Prostate gland (tissue), 2 donors: ENCODE results near the gene TGFB2.

Source experiments
- CTCF ChIP-seq, 4 experiments: fragments of 200-600 bp in 2 of 4; fragments of 450-650 bp in 2 of 4; sonication (generic) in 2 of 4; IDR thresholded peaks; 1 replicate in 3 of 4; 2 replicates in 1 of 4; pipeline ENCODE4 v1.5.1; 2016 to 2019; ENCODE audit warnings: antibody characterized with exemption in 4 of 4, mild to moderate bottlenecking in 2 of 4, moderate library complexity in 2 of 4
- POLR2A ChIP-seq: fragments of 450-650 bp; IDR thresholded peaks from one replicate; pipeline ENCODE4 v1.6.1; 2016; ENCODE audit warnings: antibody characterized with exemption, mild to moderate bottlenecking
- POLR2AphosphoS5 ChIP-seq: sonication (generic); formaldehyde crosslinking; IDR thresholded peaks from one replicate; pipeline ENCODE4 v1.6.1; 2017; ENCODE audit warnings: antibody characterized with exemption

GRCh38 chr1:218463194-218464156 lies 118.3 kb downstream of the TGFB2 start:
- TF ChIP-seq CTCF (IDR thresholded peaks at IDR 0.05) (no peak), POLR2A (no peak), POLR2AphosphoS5 (no peak)
